ENCODE measurements around the gene FNDC5.
"Not testable (repeated sequence)": the region's sequence is repeated elsewhere in the genome, so short reads cannot be mapped to it uniquely, and the experiment has no call there.

FNDC5 gene

GRCh38 chr1:32910319-32910718 is 39.6 kb upstream of the FNDC5 start:
- no peak for TF ChIP-seq CTCF (conservative IDR thresholded peaks at IDR 0.05; ENCODE audit: low read depth)
- ChIA-PET POLR2A (ENCODE audit: low non-redundant PET) (no interaction called here), CTCF (no interaction called here)
- H3K27ac ChIP-seq = no peak overlapping the region
- DNase-seq (ENCODE audit: low spot score) = no peak

- CTCF ChIA-PET = no interaction called here
- no peak overlapping the region for H3K27ac ChIP-seq
- no peak for DNase-seq (ENCODE audit: low spot score)
- POLR2A ChIA-PET (ENCODE audit: low non-redundant PET) = no interaction called here
- no peak for TF ChIP-seq CTCF (conservative IDR thresholded peaks at IDR 0.05; ENCODE audit: low read depth)
Measured at GRCh38 chr1:32907435-32907834, 36.7 kb upstream of the FNDC5 start.

- CTCF ChIA-PET = interaction anchor here (1.0 kb wide), 1 partner anchor 220 kb away, joined by 5 read pairs; no protein-coding TSS in a partner anchor
- no peak for DNase-seq (ENCODE audit: low spot score)
- POLR2A ChIA-PET (ENCODE audit: low non-redundant PET) = no interaction called here
- H3K27ac ChIP-seq = no peak overlapping the region
- TF ChIP-seq CTCF (conservative IDR thresholded peaks at IDR 0.05; ENCODE audit: low read depth) = no peak
Measured at GRCh38 chr1:32906654-32907053, 35.9 kb upstream of the FNDC5 start.

GRCh38 chr1:32905588-32905987 is 34.9 kb upstream of the FNDC5 start:
- POLR2A ChIA-PET (ENCODE audit: low non-redundant PET); DNase-seq (ENCODE audit: low spot score); H3K27ac ChIP-seq: not testable (repeated sequence)
- CTCF ChIA-PET = interaction anchor here (1.0 kb wide), 1 partner anchor 221 kb away, joined by 5 read pairs; no protein-coding TSS in a partner anchor

GRCh38 chr1:32904797-32905196 is 34.1 kb upstream of the FNDC5 start:
- ChIA-PET POLR2A (ENCODE audit: low non-redundant PET) (no interaction called here), CTCF (interaction anchor here (0.5 to 0.7 kb wide), 3 partner anchors 13 to 179 kb away, joined by 3 to 6 read pairs (median 4); no protein-coding TSS in a partner anchor)
- TF ChIP-seq CTCF (conservative IDR thresholded peaks at IDR 0.05; ENCODE audit: low read depth) = no peak
- no peak overlapping the region for H3K27ac ChIP-seq
- no peak for DNase-seq (ENCODE audit: low spot score)

- no peak for DNase-seq (ENCODE audit: low spot score)
- H3K27ac ChIP-seq = no peak overlapping the region
- ChIA-PET POLR2A (ENCODE audit: low non-redundant PET) (no interaction called here), CTCF (interaction anchor here (0.5 to 0.7 kb wide), 2 partner anchors 13 to 179 kb away, joined by 3 to 6 read pairs; no protein-coding TSS in a partner anchor)
- TF ChIP-seq CTCF (conservative IDR thresholded peaks at IDR 0.05; ENCODE audit: low read depth) = no peak
Measured at GRCh38 chr1:32903991-32904785, 33.5 kb upstream of the FNDC5 start.

- no peak overlapping the region for H3K27ac ChIP-seq
- no peak for TF ChIP-seq CTCF (conservative IDR thresholded peaks at IDR 0.05; ENCODE audit: low read depth)
- ChIA-PET POLR2A (ENCODE audit: low non-redundant PET) (no interaction called here), CTCF (interaction anchor here (0.7 to 1.5 kb wide), 4 partner anchors 10 to 405 kb away, joined by 3 read pairs; no protein-coding TSS in a partner anchor)
- DNase-seq (ENCODE audit: low spot score) = no peak
Measured at GRCh38 chr1:32902535-32902920, 31.8 kb upstream of the FNDC5 start.

Data from RWPE1 (cell line).